Measurements from ENCODE around the gene C1orf53. TPM values are rescaled to one million over a fixed set of nuclear protein-coding genes. Genes with fewer than 3 reads are reported as not detected.

The C1orf53 gene
- total RNA-seq, 1 experiment from 2014 or later, result 7.2 TPM

GRCh38 chr1:197911857-197912696, 9.6 kb downstream of the C1orf53 start:
- H3K4me1 ChIP-seq (ENCODE audit: control insufficient read depth, insufficient read depth, low read length), result peaks cover 14% of the 10 kb centered on the region
- H3K4me3 ChIP-seq (ENCODE audit: low read depth in 2 of 2, low read length in 2 of 2), result peak overlapping the region; percentile 24 to 47
- DNase-seq (ENCODE audit: low read depth, low spot score), result no peak
- in situ Hi-C loops (cut with HindIII; ENCODE audit: low pct_unique_long_range_greater_than_20kb, low sequenced_read_pairs), result no loop called here
- ATAC-seq, result no peak
- no TSS peak for BruUV-seq (replicated peaks)
- H3K27me3 ChIP-seq (ENCODE audit: control insufficient read depth, insufficient read depth, low read length), result peaks cover 57% of the 10 kb centered on the region
- intact Hi-C loops (cut with micrococcal nuclease; ENCODE audit: unreplicated experiment), result no loop called here
- no peaks in the 10 kb centered on the region for H3K36me3 ChIP-seq (ENCODE audit: control insufficient read depth, insufficient read depth, low read length)
- H3K9me3 ChIP-seq (ENCODE audit: control insufficient read depth, insufficient read depth, low read depth, low read length), result no peaks in the 10 kb centered on the region
- no peak overlapping the region for H3K27ac ChIP-seq (ENCODE audit: low read length)
- POLR2A ChIA-PET, result no interaction called here
- CTCF ChIA-PET, result interaction anchor here (0.6 kb wide), 1 partner anchor 512 kb away, joined by 7 read pairs; no protein-coding TSS in a partner anchor
- no peak for TF ChIP-seq TCF7L2 (IDR thresholded peaks at IDR 0.05; ENCODE audit: low read depth, low read length)
- no peak for TF ChIP-seq POLR2AphosphoS5 (IDR thresholded peaks at IDR 0.05; ENCODE audit: low read depth, low read length)
- TF ChIP-seq, protein P1, sequence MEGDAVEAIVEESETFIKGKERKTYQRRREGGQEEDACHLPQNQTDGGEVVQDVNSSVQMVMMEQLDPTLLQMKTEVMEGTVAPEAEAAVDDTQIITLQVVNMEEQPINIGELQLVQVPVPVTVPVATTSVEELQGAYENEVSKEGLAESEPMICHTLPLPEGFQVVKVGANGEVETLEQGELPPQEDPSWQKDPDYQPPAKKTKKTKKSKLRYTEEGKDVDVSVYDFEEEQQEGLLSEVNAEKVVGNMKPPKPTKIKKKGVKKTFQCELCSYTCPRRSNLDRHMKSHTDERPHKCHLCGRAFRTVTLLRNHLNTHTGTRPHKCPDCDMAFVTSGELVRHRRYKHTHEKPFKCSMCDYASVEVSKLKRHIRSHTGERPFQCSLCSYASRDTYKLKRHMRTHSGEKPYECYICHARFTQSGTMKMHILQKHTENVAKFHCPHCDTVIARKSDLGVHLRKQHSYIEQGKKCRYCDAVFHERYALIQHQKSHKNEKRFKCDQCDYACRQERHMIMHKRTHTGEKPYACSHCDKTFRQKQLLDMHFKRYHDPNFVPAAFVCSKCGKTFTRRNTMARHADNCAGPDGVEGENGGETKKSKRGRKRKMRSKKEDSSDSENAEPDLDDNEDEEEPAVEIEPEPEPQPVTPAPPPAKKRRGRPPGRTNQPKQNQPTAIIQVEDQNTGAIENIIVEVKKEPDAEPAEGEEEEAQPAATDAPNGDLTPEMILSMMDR (IDR thresholded peaks at IDR 0.05), result no peak
- no peak for TF ChIP-seq SIN3A (IDR thresholded peaks at IDR 0.05; ENCODE audit: borderline replicate concordance, insufficient read depth, low read depth, low read length)
- TF ChIP-seq, protein P2, sequence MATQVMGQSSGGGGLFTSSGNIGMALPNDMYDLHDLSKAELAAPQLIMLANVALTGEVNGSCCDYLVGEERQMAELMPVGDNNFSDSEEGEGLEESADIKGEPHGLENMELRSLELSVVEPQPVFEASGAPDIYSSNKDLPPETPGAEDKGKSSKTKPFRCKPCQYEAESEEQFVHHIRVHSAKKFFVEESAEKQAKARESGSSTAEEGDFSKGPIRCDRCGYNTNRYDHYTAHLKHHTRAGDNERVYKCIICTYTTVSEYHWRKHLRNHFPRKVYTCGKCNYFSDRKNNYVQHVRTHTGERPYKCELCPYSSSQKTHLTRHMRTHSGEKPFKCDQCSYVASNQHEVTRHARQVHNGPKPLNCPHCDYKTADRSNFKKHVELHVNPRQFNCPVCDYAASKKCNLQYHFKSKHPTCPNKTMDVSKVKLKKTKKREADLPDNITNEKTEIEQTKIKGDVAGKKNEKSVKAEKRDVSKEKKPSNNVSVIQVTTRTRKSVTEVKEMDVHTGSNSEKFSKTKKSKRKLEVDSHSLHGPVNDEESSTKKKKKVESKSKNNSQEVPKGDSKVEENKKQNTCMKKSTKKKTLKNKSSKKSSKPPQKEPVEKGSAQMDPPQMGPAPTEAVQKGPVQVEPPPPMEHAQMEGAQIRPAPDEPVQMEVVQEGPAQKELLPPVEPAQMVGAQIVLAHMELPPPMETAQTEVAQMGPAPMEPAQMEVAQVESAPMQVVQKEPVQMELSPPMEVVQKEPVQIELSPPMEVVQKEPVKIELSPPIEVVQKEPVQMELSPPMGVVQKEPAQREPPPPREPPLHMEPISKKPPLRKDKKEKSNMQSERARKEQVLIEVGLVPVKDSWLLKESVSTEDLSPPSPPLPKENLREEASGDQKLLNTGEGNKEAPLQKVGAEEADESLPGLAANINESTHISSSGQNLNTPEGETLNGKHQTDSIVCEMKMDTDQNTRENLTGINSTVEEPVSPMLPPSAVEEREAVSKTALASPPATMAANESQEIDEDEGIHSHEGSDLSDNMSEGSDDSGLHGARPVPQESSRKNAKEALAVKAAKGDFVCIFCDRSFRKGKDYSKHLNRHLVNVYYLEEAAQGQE (IDR thresholded peaks at IDR 0.05; ENCODE audit: insufficient read depth in 1 of 2, low read depth in 2 of 2, low read length in 1 of 2), result no peak

DNA sequence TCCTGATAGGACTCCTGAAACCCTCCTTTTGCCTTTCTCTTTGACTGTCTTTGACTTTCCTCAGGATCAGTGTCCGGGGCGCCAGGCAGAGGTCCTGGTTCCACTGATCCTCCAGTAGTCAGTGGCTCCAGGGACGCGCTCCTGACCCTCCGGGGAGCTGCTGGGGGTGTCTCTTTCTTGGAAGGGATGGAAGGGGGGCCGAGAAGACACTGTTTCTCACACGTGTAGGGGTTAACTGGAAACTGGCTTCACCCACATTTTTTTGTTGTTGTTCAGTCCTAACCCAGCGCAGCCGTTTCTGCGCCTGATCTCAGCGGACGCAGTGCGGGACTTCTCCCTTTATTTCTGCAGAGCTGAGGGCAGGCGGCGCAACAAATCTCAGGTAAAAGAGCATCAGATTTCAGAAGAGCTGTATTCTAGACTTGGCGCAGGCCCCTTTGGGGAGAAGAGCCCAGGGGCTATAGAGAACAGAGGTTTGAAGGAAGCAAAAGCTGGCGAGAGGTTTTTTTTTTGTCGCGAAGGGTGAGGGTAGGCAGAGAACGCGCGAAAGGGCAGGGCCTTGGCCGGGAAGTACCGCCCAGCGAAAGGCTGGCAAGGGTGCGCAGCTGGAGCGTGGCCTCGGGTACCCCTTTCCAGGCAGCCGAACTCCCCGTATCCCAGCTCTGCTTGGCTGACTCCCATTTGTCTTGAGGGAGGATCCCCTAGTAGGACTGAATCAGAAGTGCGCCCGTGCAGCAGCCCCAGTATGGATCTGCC, 10.5 kb downstream of the C1orf53 start:
- H3K4me3 ChIP-seq (ENCODE audit: low read depth in 2 of 2, low read length in 2 of 2), result no peak overlapping the region
- H3K4me1 ChIP-seq (ENCODE audit: control insufficient read depth, insufficient read depth, low read length), result peaks cover 16% of the 10 kb centered on the region
- TF ChIP-seq, protein P1 (IDR thresholded peaks at IDR 0.05), result no peak
- TF ChIP-seq POLR2AphosphoS5 (IDR thresholded peaks at IDR 0.05; ENCODE audit: low read depth, low read length) (no peak), SIN3A (IDR thresholded peaks at IDR 0.05; ENCODE audit: borderline replicate concordance, insufficient read depth, low read depth, low read length) (no peak), TCF7L2 (IDR thresholded peaks at IDR 0.05; ENCODE audit: low read depth, low read length) (no peak)
- TF ChIP-seq, protein P2 (IDR thresholded peaks at IDR 0.05; ENCODE audit: insufficient read depth in 1 of 2, low read depth in 2 of 2, low read length in 1 of 2), result no peak
- CTCF ChIA-PET, result interaction anchor here (0.6 kb wide), 1 partner anchor 513 kb away, joined by 7 read pairs; no protein-coding TSS in a partner anchor
- peaks cover 52% of the 10 kb centered on the region for H3K27me3 ChIP-seq (ENCODE audit: control insufficient read depth, insufficient read depth, low read length)
- no peaks in the 10 kb centered on the region for H3K36me3 ChIP-seq (ENCODE audit: control insufficient read depth, insufficient read depth, low read length)
- ATAC-seq, result no peak
- no TSS peak for BruUV-seq (replicated peaks)
- in situ Hi-C loops (cut with HindIII; ENCODE audit: low pct_unique_long_range_greater_than_20kb, low sequenced_read_pairs), result no loop called here
- no peak overlapping the region for H3K27ac ChIP-seq (ENCODE audit: low read length)
- intact Hi-C loops (cut with micrococcal nuclease; ENCODE audit: unreplicated experiment), result no loop called here
- POLR2A ChIA-PET, result no interaction called here
- DNase-seq (ENCODE audit: low read depth, low spot score), result no peak
- no peaks in the 10 kb centered on the region for H3K9me3 ChIP-seq (ENCODE audit: control insufficient read depth, insufficient read depth, low read depth, low read length)
